HT-29 (cell line): ENCODE data around the gene MS4A14. TPM values are rescaled to one million over a fixed set of nuclear protein-coding genes. Genes with fewer than 3 reads are reported as not detected.
"Not testable (repeated sequence)": the region's sequence is repeated elsewhere in the genome, so short reads cannot be mapped to it uniquely, and the experiment has no call there.

Experiments used
- DNase-seq: peaks from one replicate; pipeline ENCODE4 v3.0.0-alpha.2; 2015; ENCODE audit warnings: low spot score
- total RNA-seq: library from RNA; depleted of rRNA; stranded (reverse); fragments of >200 nt; shearing (Covaris generic); gene quantifications from 2 replicates; pipeline ENCODE4 v1.2.3, GENCODE V29; 2014; rRNA removed

The MS4A14 gene, protein sequence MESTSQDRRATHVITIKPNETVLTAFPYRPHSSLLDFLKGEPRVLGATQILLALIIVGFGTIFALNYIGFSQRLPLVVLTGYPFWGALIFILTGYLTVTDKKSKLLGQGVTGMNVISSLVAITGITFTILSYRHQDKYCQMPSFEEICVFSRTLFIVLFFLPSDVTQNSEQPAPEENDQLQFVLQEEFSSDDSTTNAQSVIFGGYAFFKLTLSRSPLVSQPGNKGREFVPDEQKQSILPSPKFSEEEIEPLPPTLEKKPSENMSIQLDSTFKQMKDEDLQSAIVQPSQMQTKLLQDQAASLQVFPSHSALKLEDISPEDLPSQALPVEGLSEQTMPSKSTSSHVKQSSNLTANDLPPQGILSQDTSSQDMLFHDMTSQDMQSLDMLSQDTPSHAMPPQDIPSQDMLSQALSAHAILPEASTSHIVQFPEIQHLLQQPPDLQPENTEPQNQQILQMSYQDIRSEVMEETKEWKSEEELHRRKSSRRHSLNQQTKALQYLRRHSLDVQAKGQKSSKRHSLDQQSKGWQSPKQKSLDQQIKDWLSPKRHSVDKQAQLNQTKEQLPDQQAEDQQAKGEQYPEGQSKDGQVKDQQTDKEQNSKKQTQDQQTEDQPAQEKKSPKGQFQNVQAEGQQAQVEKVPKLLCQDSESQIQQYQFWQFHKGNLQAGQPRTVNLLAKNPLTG
- total RNA-seq: not detected in 2 replicates

DNA sequence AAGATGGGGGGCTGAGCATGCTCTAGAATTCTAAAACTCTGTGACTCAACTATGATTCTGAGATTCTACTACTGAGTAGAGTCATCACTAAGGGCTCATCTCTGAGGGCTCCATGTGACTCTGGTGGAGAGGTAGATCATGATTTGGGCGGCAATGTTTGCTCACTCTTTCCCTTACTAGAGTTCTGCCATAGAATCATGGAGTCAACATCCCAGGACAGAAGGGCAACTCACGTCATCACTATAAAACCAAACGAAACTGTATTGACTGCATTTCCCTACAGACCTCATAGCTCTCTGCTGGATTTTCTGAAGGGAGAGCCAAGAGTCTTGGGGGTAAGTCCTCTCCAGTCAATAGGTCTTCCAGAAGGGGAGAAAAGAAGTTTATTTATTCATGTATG lies at the start of gene MS4A14:
MS4A14 (plus strand) TSS at position 78 of the 400 bp plus-strand sequence; CDS start at position 198, 120 bp downstream.
- DNase-seq: no peak

DNA sequence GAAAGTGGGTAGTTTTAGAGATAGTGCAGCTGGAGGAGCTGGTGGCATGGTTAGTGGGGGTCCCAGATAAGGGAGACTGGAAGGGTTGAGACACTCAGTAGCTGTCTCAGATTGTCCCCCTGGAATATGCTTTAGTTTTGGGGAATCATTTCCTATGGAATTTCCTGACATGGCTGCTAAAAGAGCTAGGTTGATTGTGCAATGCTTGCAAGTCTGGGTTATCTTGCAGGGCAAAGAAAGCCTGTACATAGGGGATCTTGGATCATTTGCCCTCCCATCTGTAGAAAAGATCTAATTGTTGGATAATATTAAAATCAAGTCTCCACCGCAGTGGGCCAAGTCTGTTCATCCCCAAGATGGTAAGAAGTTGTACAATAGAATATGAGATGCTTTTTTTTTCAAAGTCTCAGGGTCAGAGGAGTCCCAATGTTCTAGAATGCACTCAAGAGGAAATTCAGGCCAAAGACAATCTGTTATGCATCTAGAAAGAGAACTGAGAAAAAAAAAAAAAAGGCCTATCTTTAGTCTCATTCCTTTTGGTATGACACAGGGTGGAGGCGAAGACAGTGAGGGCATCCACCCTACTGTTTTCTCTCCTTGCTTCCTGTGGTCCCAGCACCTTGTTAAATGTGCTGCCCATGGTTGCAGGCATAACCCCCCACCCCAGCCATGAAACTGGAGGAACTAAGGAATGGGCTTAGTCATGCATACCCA lies 49.0 kb upstream of the MS4A14 start:
- no peak for DNase-seq

- no peak for DNase-seq
Measured at GRCh38 chr11:60348116-60348515, 48.1 kb upstream of the MS4A14 start.

- no peak for DNase-seq
Measured at GRCh38 chr11:60349990-60350389, 46.3 kb upstream of the MS4A14 start.

GRCh38 chr11:60357771-60358170 lies 38.5 kb upstream of the MS4A14 start:
- no peak for DNase-seq

- DNase-seq: no peak
Measured at GRCh38 chr11:60360621-60361020, 35.6 kb upstream of the MS4A14 start.

DNA sequence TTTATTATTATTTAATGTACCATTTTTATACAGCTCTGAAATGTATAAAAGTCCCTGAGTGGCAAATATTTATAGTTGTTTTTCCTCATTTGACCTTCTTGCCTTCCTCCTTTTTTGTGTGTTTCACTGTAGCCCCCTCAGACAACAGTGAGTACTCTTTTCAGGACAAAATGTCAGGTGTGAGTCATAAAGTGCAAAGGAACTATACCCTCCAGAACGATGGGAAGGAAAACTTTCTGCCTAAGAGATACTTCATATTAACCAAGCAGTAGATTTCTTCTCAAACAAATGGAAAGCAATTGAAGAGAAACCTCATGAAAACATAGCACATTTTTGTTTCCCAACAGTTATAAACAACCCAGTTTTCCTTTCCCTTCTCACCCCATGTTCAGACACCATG lies 34.0 kb upstream of the MS4A14 start:
- no peak for DNase-seq

- peak; percentile 95 for DNase-seq
Measured at GRCh38 chr11:60363542-60364470, 32.5 kb upstream of the MS4A14 start.

- DNase-seq: not testable (repeated sequence)
Measured at GRCh38 chr11:60366262-60366904, 29.9 kb upstream of the MS4A14 start.

GRCh38 chr11:60367009-60367408 lies 29.2 kb upstream of the MS4A14 start:
- no peak for DNase-seq

- DNase-seq: no peak
Measured at GRCh38 chr11:60367896-60368295, 28.4 kb upstream of the MS4A14 start.

GRCh38 chr11:60370252-60370810 lies 25.9 kb upstream of the MS4A14 start:
- no peak for DNase-seq

- DNase-seq: peak; percentile 85
Measured at GRCh38 chr11:60370811-60371298, 25.4 kb upstream of the MS4A14 start.

DNA sequence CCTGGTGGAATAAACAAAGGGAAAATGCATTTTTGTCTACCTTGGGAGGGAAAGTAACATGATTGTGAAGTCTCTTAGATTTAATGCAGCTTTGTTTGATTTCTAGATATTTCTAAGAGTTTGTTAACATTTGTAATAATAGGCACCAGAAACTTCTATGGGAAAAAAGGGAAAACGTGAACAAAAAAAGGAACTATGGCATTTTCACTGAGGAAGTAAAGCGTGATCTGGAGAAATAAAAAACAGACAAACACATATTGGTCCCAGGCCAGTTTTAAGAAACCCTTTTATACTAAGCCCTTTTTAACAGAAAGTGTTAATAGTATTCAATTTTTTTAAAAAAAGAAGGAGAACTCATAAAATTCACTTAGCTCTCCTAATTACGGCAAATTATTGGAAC lies 24.9 kb upstream of the MS4A14 start:
- DNase-seq: no peak

DNA sequence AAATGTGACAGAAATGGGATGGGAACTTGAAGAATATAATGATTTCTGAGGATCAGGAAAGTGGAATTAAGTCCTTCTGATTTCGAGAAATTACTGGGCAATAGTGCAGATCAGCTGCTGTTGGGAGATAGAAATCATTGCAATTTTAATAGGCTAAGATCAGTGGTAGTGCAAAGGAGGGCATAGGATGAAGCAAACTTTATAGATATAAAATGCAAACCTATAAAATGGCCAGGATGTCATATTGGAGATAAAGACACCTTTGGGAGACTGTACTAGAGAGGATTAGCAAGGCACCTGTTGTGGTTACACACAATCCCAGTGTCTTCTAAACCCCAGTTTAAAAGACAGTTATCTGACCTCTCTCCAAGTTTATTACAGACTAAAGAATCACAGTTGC lies 24.4 kb upstream of the MS4A14 start:
- peak; percentile 30 for DNase-seq

DNA sequence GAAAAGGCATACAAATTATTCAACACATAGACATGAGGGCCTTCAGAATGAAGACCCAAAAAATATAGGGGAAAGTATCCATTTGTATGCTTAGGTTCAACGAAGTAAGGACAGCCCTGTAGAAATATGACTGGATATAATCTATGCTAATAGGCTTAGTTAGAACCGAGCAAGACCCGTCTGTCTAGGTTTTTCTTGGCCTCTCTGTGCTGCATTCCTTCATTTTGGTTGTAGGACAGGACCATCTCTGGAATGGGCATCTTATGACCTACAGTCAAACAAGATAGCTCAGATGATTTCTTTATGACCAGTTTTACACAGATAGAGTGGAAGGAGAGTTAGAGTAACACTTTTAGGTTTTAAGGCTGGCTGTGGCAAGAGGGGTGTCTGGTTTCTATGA lies 23.5 kb upstream of the MS4A14 start:
- no peak for DNase-seq

GRCh38 chr11:60375316-60375715 lies 20.9 kb upstream of the MS4A14 start:
- no peak for DNase-seq

DNA sequence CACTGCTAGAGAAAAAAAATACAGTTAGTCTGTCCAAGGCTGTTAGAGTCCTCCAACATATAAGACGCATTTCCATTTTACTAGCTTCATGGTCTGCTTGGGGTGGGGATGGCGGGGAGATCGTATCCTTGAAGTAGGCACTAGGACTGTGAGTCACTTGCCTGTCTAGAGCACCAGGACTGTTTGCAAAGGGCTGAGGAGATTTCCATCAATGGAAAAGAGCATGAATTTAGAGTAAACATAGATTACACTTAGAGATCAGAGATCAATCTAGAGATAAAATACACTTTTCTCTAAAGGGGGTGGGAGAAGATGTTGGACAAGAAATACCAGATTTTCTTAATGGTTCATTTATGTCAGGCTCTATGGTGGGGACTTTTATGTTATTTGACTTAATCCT lies 19.7 kb upstream of the MS4A14 start:
- DNase-seq: peak; percentile 72

DNA sequence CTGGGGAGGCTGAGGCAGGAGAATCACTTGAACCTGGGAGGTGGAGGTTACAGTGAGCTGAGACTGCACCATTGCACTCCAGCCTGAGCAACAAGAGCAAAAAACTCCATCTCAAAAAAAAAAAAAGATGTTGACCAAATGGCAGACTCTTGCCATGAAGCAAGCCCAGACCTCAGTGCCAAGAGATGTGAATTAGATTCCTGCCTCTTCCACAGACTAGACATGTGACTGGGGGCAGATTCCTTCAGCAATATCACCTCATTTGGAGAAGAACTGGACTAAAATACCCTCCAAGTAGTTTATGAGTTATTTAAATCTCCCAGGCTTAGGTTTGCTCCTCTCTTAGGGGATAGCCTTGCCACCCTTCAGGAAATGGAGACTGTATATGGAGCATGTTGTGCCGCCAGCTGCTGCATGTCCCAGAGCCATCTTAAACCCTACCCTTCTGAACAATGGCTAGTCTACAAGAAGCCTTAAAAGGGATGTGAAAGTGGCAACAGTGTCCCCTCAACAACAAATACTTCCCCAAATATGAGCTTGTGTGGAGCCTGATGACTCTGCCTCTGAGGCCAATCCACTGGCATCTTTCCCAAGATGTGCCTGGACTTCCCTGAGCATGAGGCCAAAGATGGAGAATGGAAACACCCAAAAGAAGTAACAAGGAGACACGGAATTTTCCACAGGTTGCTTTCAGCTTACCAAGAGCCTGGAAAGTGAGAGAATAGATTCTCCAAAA lies 18.7 kb upstream of the MS4A14 start:
- no peak for DNase-seq
